HEK293T (cell line): Measurements from ENCODE around the gene MCTP2.

Experiments
- CTBP1 ChIP-seq: fragments of 450-650 bp; IDR thresholded peaks from 2 replicates; pipeline ENCODE4 v1.6.1; 2016; ENCODE audit warnings: borderline replicate concordance
- ELF4 ChIP-seq: fragments of 450-650 bp; IDR thresholded peaks from 2 replicates; pipeline ENCODE4 v1.6.1; 2017; ENCODE audit warnings: antibody characterized with exemption
- FOXA1 ChIP-seq: fragments of 450-650 bp; IDR thresholded peaks from 2 replicates; pipeline ENCODE4 v1.6.1; 2016; ENCODE audit warnings: mild to moderate bottlenecking
- HDGF ChIP-seq: fragments of 450-650 bp; IDR thresholded peaks from 2 replicates; pipeline ENCODE4 v1.6.1; 2017; ENCODE audit warnings: antibody characterized with exemption, borderline replicate concordance
- L3MBTL2 ChIP-seq: fragments of 450-650 bp; conservative IDR thresholded peaks from 2 replicates; pipeline ENCODE4 v1.6.1; 2016; ENCODE audit warnings: mild to moderate bottlenecking
- NFRKB ChIP-seq: fragments of 450-650 bp; IDR thresholded peaks from 2 replicates; pipeline ENCODE4 v1.6.1; 2016; ENCODE audit warnings: mild to moderate bottlenecking, moderate library complexity
- SP1 ChIP-seq: fragments of 450-650 bp; IDR thresholded peaks from 2 replicates; pipeline ENCODE4 v1.6.1; 2017
- TARDBP ChIP-seq: fragments of 450-650 bp; IDR thresholded peaks from 2 replicates; pipeline ENCODE4 v1.6.1; 2016
- ZNF384 ChIP-seq: fragments of 450-650 bp; IDR thresholded peaks from 2 replicates; pipeline ENCODE4 v1.6.1; 2016

GRCh38 chr15:94411846-94412245 is 180.5 kb downstream of the MCTP2 start:
- TF ChIP-seq NFRKB (no peak), ELF4 (no peak), ZNF384 (no peak), HDGF (no peak), TARDBP (no peak), SP1 (no peak), CTBP1 (no peak), L3MBTL2 (no peak), FOXA1 (no peak)
